Activated B cell treated with CpG ODN at 0.5 μM for 24 hours (primary cell): ENCODE results near the gene ERCC2. TPM values are rescaled to one million over a fixed set of nuclear protein-coding genes. Genes with fewer than 3 reads are reported as not detected.

ENCODE experiments used
- ATAC-seq: fragments of 200-7000 bp; cut with Tn5 transposase; one replicate; pipeline ENCODE4 v1.10.0; 2021; ENCODE audit warnings: low read depth, mild to moderate bottlenecking, moderate library complexity
- CTCF ChIA-PET: fragments of 350-600 bp; sonication (Branson Sonifier 250); formaldehyde crosslinking; loops from one replicate; lab custom pipeline; 2021; ENCODE audit warnings: antibody characterized with exemption; lab: Charles Lee
- POLR2A ChIA-PET: fragments of 350-600 bp; sonication (Branson Sonifier 250); formaldehyde crosslinking; loops from one replicate; lab custom pipeline; 2021; ENCODE audit warnings: antibody characterized with exemption; lab: Charles Lee
- DNase-seq: peaks from one replicate; pipeline ENCODE4 v3.0.0; 2022
- H3K27ac Mint-ChIP-seq: one replicate; pipeline ENCODE4 v1.8.0; 2020; ENCODE audit warnings: mixed read lengths
- H3K27me3 Mint-ChIP-seq: one replicate; pipeline ENCODE4 v1.8.0; 2021; ENCODE audit warnings: mixed read lengths
- H3K36me3 Mint-ChIP-seq: one replicate; pipeline ENCODE4 v1.8.0; 2021; ENCODE audit warnings: low read depth, mixed read lengths
- H3K4me1 Mint-ChIP-seq: one replicate; pipeline ENCODE4 v1.8.0; 2021; ENCODE audit warnings: mixed read lengths
- H3K4me3 Mint-ChIP-seq: one replicate; pipeline ENCODE4 v1.8.0; 2020; ENCODE audit warnings: mild to moderate bottlenecking, mixed read lengths
- H3K9me3 Mint-ChIP-seq: one replicate; pipeline ENCODE4 v1.8.0; 2020; ENCODE audit warnings: mixed read lengths
- intact Hi-C: fragments of 100-400 bp; cut with micrococcal nuclease; formaldehyde crosslinking; loops from one replicate; pipeline ENCODE4 v1.15.1; 2024
- total RNA-seq: library from RNA; stranded (reverse); gene quantifications from 2 replicates; pipeline ENCODE4 v1.2.3, GENCODE V29; 2022
- TF ChIP-seq, protein P1 (sequence below): fragments of 200-600 bp; IDR thresholded peaks from one replicate; pipeline ENCODE4 v1.8.0; 2022; ENCODE audit warnings: antibody characterized with exemption, mild to moderate bottlenecking

Gene ERCC2
- total RNA-seq, 1 donor from 2014 or later = 29.8 TPM

DNA sequence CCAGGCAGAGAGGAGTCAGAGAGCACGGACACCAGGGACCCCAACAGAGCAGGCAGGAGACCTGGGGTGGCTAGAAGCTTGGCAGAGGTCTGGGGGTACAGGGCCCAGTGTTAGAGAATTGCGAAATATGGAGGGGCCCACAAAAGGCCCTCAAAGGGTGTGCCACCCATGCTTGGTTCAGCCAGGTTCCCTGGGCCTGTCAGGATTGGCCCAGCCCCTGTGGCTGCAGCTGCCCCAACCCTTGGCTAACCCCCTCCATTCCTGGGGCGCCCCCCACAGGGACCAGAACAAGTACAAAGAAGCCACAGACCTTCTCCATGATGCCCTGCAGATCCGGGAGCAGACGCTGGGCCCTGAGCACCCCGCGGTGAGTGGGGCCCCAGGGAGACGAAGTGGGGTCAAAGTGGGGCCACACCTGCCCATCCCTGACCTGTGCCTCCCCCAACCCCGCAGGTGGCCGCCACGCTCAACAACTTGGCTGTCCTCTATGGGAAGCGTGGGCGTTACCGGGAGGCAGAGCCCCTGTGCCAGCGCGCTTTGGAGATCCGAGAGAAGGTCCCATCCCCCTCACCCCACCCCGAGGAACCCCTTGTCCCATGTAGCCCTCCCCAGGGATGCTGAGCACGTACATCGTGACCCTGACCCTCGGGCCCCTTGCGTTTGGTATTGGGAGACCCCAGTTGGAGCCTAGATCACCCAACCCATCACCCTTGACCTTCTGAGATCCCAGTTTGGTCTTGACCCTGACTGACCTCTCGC is 21.8 kb downstream of the ERCC2 start:
- TF ChIP-seq, protein P1, sequence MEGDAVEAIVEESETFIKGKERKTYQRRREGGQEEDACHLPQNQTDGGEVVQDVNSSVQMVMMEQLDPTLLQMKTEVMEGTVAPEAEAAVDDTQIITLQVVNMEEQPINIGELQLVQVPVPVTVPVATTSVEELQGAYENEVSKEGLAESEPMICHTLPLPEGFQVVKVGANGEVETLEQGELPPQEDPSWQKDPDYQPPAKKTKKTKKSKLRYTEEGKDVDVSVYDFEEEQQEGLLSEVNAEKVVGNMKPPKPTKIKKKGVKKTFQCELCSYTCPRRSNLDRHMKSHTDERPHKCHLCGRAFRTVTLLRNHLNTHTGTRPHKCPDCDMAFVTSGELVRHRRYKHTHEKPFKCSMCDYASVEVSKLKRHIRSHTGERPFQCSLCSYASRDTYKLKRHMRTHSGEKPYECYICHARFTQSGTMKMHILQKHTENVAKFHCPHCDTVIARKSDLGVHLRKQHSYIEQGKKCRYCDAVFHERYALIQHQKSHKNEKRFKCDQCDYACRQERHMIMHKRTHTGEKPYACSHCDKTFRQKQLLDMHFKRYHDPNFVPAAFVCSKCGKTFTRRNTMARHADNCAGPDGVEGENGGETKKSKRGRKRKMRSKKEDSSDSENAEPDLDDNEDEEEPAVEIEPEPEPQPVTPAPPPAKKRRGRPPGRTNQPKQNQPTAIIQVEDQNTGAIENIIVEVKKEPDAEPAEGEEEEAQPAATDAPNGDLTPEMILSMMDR = no peak
- no peak overlapping the region for H3K27ac Mint-ChIP-seq

DNA sequence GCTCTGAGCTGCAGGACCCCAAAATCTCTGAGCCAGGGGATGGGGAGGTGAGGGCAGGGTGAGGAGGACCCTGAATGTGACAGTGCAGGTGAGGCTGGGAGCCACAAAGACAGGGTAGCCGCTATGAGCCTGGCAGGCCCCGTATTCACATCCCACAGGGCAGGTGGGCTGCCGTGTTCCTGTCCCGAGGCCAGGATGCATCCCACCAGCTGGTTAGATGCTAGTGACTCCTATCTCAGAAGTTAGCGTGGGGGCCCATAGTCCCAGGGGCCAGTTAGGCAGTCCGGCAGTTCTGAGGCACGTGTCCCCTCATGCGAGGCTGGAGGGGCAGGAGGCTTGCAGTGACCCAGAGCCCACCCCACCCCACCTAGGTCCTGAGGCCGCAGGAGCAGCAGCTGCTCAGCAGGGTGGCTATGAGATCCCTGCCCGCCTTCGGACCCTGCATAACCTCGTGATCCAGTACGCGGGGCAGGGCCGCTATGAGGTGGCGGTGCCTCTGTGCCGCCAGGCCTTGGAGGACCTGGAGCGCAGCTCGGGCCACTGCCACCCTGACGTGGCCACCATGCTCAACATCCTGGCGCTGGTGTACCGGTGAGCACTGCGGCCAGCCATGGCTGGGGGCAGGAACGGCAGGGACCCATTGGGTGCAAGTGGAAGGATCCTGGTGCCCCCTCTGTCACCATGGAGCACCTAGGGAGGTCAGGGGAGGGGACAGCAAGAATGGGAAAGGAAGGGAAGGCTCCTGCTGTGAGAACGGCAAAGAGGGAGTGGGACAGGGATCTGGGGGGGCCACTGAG is 22.6 kb downstream of the ERCC2 start:
- no peak overlapping the region for H3K4me3 Mint-ChIP-seq
- TF ChIP-seq, protein P1 = no peak
- H3K27me3 Mint-ChIP-seq = peaks cover 10% of the 10 kb centered on the region
- no peak for ATAC-seq
- POLR2A ChIA-PET = no interaction called here
- no peaks in the 10 kb centered on the region for H3K9me3 Mint-ChIP-seq
- H3K4me1 Mint-ChIP-seq = no peaks in the 10 kb centered on the region
- DNase-seq = no peak
- intact Hi-C loops = no loop called here
- peaks cover 15% of the 10 kb centered on the region for H3K36me3 Mint-ChIP-seq
- no peak overlapping the region for H3K27ac Mint-ChIP-seq
- CTCF ChIA-PET = no interaction called here

More for the DNA sequence above, 21.8 kb downstream of the ERCC2 start:
- intact Hi-C loops = no loop called here
- peaks cover 10% of the 10 kb centered on the region for H3K27me3 Mint-ChIP-seq
- no peak overlapping the region for H3K4me3 Mint-ChIP-seq
- ChIA-PET POLR2A (no interaction called here), CTCF (no interaction called here)
- no peak for DNase-seq
- no peaks in the 10 kb centered on the region for H3K4me1 Mint-ChIP-seq
- H3K9me3 Mint-ChIP-seq = no peaks in the 10 kb centered on the region
- peaks cover 21% of the 10 kb centered on the region for H3K36me3 Mint-ChIP-seq
- no peak for ATAC-seq

DNA sequence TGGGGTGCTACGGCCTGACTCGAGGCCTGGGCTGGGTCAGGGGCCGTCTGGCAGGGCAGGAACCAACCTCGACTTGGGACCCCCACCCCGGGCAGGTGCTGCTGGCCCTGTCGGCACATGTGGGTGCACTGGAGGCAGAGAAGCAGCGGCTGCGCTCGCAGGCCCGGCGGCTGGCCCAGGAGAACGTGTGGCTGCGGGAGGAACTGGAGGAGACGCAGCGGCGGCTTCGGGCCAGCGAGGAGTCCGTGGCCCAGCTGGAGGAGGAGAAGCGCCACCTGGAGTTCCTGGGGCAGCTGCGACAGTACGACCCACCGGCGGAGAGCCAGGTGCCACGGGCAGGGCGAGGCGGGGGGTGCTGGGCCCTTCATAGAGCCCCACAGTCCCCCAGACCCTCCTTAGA is 23.9 kb downstream of the ERCC2 start:
- ATAC-seq (no peak), DNase-seq (no peak)
- ChIA-PET POLR2A (no interaction called here), CTCF (no interaction called here)
- H3K9me3 Mint-ChIP-seq = no peaks in the 10 kb centered on the region
- H3K27me3 Mint-ChIP-seq = peaks cover 10% of the 10 kb centered on the region
- intact Hi-C loops = no loop called here
- H3K4me1 Mint-ChIP-seq = no peaks in the 10 kb centered on the region
- no peak overlapping the region for H3K27ac Mint-ChIP-seq
- no peak overlapping the region for H3K4me3 Mint-ChIP-seq
- TF ChIP-seq, protein P1 = no peak
- peaks cover 8% of the 10 kb centered on the region for H3K36me3 Mint-ChIP-seq

DNA sequence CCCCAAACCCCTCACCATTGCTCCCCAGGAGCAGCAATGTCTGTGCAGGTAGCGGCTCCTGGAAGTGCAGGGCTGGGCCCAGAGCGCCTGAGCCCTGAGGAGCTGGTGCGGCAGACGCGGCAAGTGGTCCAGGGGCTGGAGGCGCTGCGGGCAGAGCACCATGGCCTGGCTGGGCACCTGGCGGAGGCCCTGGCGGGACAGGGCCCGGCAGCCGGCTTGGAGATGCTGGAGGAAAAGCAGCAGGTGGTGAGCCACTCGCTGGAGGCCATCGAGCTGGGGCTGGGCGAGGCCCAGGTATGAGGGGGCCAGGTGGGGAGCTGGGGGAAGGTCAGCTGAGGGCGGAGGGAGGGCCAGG is 24.9 kb downstream of the ERCC2 start:
- CTCF ChIA-PET = no interaction called here
- TF ChIP-seq, protein P1 = no peak
- Mint-ChIP-seq H3K4me1 (no peaks in the 10 kb centered on the region), H3K36me3 (peaks cover 2% of the 10 kb centered on the region), H3K27ac (no peak overlapping the region), H3K27me3 (peaks cover 10% of the 10 kb centered on the region), H3K9me3 (no peaks in the 10 kb centered on the region), H3K4me3 (no peak overlapping the region)
- POLR2A ChIA-PET = no interaction called here
- DNase-seq = no peak
- intact Hi-C loops = no loop called here
- no peak for ATAC-seq
